C4-2B (cell line): ENCODE data around the gene CMIP.

ENCODE experiments used
- CTCF ChIP-seq: fragments of 450-650 bp; conservative IDR thresholded peaks from 2 replicates; pipeline ENCODE4 v1.5.1; 2017; ENCODE audit warnings: mild to moderate bottlenecking
- ZFX ChIP-seq: fragments of 450-650 bp; IDR thresholded peaks from 2 replicates; pipeline ENCODE4 v1.6.1; 2017

- TF ChIP-seq CTCF (no peak), ZFX (no peak)
Measured at GRCh38 chr16:81417210-81417609, 27.4 kb upstream of the CMIP start.
